NCI-H82 treated with DMSO at 0.1 percent for 48 hours (cell line): ENCODE data around the gene OGG1.
A peak's percentile ranks its signal among the peaks of the same experiment; 100 is the strongest.

Experiments
- DNase-seq: peaks from one replicate; lab custom pipeline; 2025; ENCODE audit not compliant: unreplicated experiment; lab: John Stamatoyannopoulos, UW

OGG1 gene

DNA sequence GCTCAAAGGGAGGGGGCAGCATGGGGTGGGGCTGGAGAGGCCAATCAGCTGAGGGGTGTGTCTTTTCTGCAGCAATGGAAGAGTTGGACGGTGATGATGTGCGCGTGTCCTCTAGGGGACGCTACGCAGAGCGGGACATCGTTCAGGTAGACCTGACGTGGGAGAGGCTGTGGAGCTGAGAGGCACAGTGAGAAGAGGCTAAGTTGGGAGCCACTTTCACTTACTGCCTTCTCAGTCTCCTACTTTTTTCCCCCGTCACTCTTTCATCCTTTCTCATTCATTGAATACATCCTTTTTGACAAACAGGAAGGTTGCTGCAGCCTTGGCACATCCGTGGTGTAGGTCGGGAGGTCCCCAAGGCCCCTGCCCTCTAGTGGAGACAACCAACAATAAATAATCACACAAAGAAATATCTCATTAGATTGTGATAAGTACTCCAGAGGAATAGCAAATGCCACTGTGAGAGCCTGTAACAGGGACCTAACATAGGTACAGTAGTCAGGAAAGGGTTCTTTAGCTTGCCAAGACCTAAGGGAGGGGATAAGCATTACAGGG, 22.6 kb upstream of the OGG1 start:
- DNase-seq = peak; percentile 4

DNA sequence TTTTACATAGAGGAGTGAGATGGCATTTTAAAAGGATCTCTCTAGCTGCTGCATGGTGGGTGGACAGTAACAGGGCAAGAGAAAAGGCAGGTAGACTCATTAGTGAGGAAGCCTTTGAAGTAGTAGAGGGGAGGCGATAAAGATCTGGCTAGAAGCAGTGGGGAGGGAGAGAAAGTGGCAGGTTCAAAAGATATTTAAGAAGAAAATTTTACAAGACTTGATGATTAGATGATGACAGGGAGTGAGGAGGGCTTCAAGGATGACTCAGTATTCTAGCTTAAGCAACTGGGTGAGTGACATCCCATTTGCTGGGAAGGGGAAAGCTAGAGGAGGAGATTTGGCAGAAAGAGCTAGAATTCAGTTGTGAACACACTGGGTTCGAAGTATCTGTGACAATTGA, 22.0 kb upstream of the OGG1 start:
- no peak for DNase-seq

DNA sequence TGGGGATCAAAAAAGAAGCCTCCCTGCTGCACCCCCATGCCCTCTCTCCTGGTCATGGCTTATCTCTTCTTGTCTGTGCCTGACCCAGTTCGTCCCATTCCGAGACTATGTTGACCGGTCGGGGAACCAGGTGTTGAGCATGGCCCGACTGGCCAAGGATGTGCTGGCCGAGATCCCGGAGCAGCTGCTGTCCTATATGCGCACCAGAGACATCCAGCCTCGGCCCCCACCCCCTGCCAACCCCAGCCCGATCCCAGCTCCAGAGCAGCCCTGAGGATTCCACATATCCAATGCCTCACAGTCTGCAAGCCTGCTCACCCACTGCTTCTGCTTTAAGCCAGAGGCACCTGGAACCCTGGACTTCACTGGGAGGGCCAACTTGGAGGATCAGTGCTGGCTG, 20.3 kb upstream of the OGG1 start:
- DNase-seq = no peak

DNA sequence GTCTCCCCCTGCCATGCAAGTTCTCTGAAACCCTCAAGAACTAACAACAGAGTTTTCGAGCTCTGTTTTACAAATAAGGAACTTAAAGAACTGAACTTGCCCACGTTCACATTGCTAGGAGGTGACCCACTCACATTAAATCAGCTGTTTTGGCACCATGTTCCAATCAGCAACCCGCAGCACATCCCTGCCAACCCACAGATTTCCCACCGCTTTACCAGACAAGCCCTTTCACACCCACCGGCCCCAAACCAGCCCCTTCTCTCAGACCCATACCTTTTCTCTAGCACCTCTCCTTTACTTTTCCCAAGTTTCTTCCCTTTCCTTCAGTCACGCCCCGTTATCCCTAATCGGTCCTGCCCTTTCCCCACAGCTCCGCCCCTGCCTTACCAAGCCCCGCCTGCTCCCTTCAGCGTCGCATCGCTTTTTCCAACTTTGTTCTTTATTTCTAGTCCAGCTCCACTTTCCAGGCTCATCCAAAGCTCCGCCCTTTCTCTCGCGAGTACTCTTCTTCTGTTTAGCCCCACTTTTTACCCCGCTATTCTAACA, 19.0 kb upstream of the OGG1 start:
- no peak for DNase-seq

DNA sequence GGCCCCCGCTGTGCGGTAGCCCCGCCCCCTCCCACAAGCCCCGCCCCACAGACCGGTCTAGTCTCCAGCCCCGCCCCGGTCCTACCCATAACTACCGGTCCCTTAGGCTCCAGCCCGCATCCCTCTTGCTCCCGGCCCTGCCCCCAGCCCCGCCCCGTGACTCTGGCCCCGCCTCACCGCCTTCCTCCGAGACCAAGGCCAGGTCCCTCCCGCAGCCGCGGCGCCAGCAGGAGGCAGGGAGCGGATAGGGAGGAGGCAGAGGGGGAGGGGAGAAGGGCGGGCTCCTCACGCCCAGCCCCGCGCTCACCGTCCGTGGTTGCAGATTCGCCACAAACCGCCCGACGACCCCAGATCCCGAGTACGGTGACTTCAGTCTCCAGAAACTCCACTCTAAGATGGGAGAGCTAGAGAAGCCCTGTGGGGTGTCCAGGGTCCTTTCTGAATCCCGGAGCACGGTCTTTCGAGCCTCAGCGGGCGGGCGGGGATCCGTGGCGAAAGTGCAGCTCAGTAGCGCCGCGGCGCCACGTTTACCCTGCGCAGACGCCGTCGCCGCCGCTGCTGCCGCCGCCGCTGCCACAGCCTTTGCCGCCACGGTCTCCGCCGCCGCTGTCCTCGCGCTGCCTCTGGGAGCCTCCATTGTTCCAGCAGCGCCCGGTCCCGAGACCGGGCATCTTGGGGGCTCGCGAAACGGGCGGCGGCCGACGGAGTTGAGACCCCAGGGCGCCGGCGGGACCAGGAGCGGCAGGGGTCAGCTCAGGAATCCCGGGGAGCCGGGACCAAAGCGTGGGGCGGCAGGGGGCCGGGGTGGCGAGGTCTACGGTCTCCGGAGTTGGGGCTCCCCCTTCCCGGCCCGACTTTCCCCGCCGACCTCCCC, 18.3 kb upstream of the OGG1 start, which contains the start of gene BRPF1:
BRPF1 (plus strand) TSS at position 530 of the 874 bp plus-strand sequence. CDS start 2,406 bp downstream, outside the sequence.
- peak; percentile 94 for DNase-seq

DNA sequence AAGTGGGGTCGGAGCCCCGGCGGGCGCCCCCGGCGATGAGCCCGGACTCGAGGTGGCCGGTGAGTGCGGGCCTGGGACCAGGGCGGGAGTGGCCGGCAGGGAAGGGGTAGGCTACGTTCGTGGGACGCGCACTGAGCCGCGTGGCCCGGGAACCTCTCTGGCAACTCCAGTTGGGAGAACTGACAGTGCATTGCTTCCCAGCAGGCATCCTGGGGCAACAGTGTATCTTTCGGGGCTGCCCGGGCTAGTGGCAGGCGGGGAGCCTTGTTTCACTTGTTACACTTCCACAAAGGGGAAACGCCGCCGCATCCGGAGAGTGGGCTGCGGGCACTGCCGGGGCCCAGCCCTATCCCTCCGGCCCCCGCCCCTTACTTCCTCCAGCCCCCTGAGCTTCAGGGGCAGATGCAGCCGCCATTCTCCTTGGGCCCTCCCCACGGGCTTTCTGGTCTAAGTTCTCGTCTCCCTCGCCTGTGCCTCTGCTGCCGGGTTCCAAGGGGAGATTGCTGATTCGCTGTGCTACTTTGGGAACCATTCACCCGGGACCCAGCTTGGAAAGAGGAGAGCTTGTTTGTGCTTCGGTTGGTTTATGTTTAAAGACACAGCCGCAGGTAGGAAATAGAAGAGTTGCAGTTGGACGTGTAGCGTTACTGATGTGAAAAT, 17.5 kb upstream of the OGG1 start:
- no peak for DNase-seq

DNA sequence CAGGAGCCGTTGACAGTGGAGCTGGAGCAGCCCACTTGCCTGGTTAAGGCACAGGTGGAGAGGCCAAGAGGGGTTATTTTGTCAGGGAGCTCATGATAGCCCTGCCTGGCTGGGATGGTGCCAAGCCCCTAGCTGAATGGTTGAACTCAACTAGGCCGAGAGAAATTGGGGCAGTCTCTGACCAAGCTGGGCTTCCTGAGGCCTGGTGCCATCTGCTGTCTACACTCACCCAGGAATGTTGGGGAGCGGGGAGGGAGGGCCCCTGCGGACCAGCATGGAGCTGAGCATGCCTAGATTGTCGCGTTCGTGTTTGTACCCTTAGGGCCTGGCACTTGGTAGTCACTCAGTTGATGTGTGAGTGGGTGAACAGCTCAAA, 17.0 kb upstream of the OGG1 start:
- no peak for DNase-seq

DNA sequence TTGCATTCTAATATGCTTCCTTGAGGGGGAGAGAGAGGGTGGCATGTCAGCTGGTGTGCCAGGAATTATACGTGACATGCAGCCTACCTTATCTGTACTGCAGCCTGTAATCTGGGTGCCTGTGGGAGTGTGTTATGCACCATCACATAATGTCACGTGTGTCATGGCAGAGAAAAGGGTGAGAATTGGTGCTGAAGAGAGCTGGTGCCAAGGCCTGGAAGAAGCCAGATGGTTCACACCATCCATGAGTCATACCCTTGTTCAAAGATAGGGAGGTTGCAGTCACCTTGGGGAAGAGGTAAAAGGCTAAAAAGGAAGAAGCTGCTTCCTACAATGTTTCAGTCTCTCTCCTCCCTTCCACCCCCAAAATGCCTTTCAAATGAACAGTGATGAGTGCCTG, 12.9 kb upstream of the OGG1 start:
- no peak for DNase-seq

DNA sequence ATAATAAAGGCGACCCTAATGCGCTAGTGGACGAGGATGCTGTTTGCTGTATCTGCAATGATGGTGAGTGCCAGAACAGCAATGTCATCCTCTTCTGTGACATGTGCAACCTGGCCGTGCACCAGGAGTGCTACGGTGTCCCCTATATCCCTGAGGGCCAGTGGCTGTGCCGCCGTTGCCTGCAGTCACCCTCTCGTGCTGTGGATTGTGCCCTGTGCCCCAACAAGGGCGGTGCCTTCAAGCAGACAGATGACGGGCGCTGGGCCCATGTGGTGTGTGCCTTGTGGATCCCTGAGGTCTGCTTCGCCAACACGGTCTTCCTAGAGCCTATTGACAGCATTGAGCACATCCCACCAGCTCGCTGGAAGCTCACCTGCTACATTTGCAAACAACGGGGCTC, 10.6 kb upstream of the OGG1 start:
- no peak for DNase-seq

DNA sequence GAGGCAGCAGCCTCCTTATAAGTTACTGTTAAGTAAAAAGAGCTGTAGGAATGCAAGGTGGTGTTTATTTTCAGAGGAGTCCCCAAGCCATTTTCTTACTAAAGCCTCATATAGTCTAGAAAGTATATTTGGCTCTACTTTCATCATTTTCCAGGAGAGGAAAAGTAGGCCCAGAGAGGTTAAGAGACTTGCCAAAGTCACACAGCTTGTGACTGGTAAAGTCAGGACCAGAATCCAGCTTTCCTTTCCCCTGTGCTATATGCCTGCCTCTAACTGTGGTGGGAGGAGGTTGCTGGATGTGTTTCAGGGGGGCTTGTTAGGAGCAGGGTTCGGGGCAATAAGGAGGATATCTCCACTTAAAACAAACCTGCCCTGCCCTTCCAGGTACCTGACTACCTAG, 7.2 kb upstream of the OGG1 start:
- DNase-seq = no peak

DNA sequence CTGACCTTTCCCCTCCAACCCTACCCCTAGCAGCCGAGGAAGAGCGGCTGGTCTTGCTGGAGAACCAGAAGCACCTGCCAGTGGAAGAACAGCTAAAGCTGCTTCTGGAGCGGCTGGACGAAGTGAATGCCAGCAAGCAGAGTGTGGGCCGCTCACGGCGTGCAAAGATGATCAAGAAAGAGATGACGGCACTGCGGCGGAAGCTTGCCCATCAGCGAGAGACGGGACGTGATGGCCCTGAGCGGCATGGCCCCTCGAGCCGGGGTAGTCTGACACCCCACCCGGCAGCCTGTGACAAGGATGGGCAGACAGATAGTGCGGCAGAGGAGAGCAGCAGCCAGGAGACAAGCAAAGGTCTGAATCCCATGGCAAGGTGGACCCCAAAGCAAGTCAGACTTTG, 6.2 kb upstream of the OGG1 start:
- DNase-seq = no peak

DNA sequence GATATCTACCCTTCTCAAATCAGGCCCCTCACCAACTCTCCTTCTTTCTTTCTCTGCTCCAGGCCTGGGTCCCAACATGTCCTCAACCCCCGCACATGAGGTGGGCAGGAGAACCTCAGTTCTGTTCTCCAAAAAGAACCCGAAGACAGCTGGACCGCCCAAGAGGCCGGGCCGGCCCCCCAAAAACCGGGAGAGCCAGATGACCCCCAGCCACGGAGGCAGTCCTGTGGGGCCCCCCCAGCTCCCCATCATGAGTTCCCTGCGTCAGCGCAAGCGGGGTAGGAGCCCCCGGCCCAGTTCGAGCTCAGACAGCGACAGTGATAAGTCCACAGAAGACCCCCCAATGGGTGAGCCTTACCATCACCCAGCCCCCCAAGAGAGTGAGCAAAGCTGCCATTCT, 5.6 kb upstream of the OGG1 start:
- no peak for DNase-seq

DNA sequence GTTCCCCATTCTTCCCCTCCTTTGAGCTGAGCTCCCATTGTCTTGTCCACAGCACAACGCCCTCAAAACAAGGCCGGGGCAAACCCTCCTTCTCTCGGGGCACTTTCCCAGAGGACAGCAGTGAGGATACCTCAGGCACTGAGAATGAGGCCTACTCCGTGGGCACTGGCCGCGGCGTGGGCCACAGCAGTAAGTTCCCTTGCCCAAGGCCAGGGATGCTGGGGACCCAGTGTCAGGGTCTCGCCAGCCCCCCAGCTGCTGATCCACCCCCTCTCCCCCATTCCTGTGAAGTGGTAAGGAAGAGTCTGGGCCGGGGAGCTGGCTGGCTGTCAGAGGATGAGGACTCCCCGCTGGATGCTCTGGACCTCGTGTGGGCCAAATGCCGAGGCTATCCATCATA, 4.2 kb upstream of the OGG1 start:
- no peak for DNase-seq

DNA sequence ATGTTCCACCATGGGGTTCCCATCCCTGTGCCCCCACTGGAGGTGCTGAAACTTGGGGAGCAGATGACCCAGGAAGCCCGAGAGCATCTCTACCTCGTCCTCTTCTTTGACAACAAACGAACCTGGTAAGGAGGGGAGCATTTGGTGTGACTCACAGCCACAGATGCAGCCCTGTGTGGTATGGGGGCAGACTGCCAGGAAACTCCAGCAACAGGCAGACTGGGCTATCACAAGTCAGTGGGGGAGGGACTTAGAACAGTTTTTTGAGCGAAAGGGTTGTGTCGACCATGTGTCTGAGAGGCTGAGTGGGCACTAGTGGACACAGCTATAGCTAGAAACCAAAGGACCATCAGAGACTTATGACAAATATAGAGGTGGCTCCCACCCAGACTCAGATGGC, 3.4 kb upstream of the OGG1 start:
- no peak for DNase-seq

DNA sequence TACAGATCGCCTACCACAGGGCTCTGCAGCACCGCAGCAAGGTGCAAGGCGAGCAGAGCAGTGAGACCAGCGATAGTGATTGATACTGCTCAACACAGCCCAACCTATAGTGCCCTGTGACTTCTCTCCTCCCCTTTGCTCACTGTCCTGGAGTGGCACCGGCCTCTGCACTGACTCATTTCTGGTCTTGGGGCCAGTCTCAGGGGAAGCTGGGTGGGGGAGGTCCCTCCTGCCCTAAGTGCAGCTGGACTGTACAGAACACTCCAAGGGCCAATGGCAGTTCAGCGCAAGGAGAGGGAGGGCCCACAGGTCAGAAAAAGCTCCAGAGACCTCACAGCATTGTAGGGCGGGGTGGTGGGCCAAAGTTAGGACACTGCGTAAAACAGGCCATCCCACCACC, 2.5 kb upstream of the OGG1 start:
- DNase-seq = no peak

DNA sequence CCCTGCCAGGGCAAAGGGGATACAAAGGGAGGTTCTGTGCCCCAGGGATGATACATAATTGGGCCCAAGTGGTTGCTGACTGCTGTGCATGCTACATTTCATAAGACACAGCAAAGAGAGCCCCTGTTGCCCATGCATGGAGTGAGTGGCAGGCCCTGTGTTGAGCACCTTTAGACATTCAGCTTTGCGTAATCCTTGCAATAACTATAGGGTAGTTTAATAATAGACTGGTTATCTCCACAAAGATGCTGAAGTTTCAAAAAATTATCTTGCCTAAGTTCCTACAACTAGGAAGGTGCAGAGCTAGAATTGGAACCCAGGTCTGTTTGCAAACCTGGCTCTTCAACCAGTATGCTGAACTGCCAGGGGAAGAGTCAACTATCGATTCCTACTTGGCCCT, 1.7 kb upstream of the OGG1 start:
- no peak for DNase-seq

DNA sequence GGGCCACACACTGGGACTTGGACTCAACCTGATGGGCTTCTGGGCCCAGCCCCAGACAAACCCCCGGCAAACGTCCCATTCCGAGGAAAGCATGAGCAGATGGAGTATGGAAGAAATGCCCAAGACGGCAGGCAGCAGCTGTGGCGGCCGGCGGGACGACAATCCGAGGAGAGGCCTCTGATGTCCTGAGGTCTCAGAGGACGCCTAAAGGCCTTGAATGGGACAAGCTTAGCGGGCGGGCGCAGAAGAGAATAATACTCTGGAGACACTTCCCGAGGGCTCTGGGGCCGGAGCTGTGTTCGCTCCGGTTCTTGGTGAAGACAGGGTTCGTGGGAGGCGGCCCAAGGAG, 482 bp upstream of the OGG1 start:
- no peak for DNase-seq

DNA sequence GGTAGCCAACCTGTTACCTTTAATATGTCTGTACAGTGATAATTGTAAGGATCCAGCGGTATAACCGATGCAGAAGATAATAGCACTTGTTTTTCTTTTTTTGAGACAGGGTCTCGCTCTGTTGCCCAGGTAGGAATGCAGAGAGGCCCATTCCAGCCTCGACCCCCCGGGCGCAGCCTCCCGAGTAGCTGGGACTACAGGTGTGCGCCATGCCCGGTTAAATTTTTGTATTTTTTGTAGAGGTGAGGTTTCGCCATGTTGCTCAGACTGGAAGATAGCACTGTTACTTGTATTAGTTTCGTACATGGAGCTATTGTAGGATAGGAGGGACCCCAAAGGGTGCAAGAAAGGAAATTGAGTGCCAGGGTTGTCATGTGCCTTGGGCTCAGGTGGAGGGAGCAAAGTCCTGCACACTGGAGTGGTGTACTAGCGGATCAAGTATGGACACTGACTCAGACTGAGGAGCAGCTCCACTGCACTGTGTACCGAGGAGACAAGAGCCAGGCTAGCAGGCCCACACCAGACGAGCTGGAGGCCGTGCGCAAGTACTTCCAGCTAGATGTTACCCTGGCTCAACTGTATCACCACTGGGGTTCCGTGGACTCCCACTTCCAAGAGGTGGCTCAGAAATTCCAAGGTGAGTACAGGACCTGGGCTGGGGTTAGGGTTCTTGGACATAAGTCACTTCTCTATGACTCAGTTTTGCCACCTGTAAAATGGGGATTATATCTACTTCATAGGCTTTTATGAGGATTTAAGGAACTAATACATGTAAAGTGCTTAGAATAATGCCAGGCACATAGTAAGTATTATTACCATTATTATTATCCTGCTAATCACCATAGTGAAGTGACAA, 1.0 kb downstream of the OGG1 start:
- no peak for DNase-seq

DNA sequence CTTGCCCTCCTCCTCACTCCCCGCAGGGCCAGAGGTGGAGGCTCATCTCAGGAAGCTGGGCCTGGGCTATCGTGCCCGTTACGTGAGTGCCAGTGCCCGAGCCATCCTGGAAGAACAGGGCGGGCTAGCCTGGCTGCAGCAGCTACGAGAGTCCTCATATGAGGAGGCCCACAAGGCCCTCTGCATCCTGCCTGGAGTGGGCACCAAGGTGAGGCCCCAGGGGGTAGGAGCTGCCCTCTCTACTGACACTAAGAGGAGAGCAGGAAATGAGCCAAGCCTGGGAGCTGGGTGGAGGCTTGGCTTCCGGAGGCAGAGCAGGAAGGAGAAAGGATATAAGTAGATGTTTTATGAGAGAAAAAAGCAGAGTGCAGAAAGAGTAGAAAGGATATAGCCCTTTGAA, 4.9 kb downstream of the OGG1 start:
- DNase-seq = no peak

DNA sequence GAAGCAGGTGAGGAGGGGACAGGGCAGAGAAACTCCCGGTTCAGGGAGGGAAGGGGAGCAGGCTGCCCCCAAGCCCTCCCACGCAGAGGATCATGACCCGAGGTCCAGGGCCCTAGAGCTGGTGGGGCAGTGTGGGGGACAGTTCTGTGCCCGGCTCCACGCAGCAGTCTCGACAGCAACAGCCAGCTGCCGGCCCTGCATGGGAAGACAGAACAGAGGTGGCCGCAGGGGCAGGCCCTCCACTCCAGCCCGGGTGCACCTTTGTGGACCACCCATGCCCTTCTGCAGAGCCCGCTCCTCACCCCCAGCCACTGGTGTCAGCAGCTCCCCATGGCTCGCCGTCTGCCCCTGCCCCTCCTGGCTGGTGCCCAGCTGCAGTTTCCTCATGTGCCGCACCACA, 7.7 kb downstream of the OGG1 start:
- DNase-seq = no peak

DNA sequence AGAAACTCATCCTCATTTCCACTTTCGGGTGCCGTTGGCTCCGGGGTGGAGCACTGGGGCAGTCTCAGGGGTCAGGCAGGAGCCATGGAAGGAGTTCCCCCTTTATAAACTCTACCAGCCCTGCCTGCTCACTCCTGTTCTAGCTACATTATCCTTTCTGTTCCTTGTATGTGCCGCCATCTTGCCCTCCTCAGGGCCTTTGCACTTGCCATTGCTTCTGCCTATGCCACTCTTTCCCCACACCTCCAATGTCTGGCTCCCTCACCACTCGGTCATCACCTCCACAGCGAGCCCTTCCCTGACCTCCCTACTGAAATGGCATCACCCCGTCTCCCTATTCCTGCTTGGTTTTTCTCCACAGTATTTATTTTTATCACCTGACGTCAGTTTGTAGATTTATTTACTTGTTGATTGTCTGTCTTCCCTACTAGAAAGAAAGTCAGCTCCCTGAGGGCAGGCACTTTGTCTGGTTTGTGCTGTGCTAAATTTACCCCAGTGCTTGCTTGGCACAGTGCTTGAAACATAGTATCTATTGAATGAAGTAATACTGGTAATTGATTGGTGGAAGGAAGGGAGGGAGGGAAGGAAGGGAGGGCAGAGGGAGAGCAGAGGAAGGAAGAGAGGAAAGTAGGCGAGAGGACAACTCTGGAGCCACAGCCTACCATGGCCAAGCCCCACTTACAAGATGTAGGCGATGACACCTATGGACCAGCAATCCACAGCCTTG, 11.2 kb downstream of the OGG1 start:
- DNase-seq = no peak
